IPS DF 6.9 (cell line): ENCODE data around the gene VEZF1.

ENCODE experiments used
- DNase-seq: peaks from one replicate; pipeline ENCODE4 v3.0.0-alpha.2; 2013; ENCODE audit warnings: low read depth, low spot score
- H3K27ac ChIP-seq: one replicate; pipeline ENCODE4 v1.5.1; 2013; ENCODE audit warnings: low read length, control low read depth
- H3K27me3 ChIP-seq: 2 replicates; pipeline ENCODE4 v1.6.1; 2013; ENCODE audit warnings: mild to moderate bottlenecking, low read length; ENCODE audit not compliant: control insufficient read depth, insufficient read depth
- H3K36me3 ChIP-seq: 2 replicates; pipeline ENCODE4 v1.6.1; 2013; ENCODE audit warnings: low read length; ENCODE audit not compliant: control insufficient read depth, insufficient read depth
- H3K4me1 ChIP-seq: 2 replicates; pipeline ENCODE4 v1.6.1; 2013; ENCODE audit warnings: low read length; ENCODE audit not compliant: control insufficient read depth, insufficient read depth
- H3K4me3 ChIP-seq: 2 replicates; pipeline ENCODE4 v1.5.1; 2013; ENCODE audit warnings: mild to moderate bottlenecking, low read length
- H3K9me3 ChIP-seq: 2 replicates; pipeline ENCODE4 v1.6.1; 2013; ENCODE audit warnings: low read length, inconsistent platforms; ENCODE audit not compliant: control insufficient read depth, insufficient read depth
- WGBS: extraction: QIAGEN DNeasy Blood & Tissue Kit; methylation state at CpG from one replicate; pipeline ENCODE4 v1.1.7; 2013; ENCODE audit warnings: mixed read lengths, missing lambda C conversion rate; ENCODE audit not compliant: insufficient read length, insufficient coverage; 5-methylcytosine and 5-hydroxymethylcytosine counted together

Gene VEZF1

DNA sequence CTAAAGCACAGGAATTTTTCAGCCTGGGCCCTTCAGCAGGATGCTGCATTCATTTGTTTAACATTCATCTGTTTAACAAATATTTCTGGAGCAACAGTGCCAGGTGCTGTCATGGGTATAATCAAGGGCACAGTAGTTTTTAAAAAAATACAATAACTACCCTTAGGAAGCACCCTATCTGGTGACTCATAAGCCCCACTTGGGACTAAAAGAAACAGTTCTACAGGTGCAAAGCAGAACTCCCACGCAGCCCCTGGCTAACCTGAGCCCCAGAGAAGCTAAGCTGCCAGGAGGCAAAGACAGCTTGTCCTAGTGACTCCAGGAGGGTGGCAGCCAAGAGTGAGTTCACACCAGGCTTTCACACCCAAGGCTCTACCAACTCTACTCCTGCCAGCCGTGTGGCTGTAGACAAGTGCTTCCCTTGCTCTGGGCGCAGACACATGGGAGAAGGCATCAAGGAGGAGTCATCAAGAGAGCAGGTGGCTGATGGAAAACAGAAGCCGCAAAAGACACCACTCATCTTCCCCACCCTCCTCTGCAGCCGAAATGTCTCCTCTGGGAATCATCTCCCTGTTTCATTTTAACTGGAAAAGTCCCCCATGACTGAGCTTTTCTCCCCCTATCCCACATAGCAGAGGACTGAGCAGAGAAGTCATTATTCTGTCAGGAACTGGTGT, 47.3 kb downstream of the VEZF1 start:
- no CpG with 5 or more reads among the region's 5 CpGs for WGBS
- H3K27me3 ChIP-seq: no peaks in the 10 kb centered on the region
- no peaks in the 10 kb centered on the region for H3K36me3 ChIP-seq
- H3K4me1 ChIP-seq: peaks cover 4% of the 10 kb centered on the region
- DNase-seq: no peak
- no peak overlapping the region for H3K27ac ChIP-seq
- no peak overlapping the region for H3K4me3 ChIP-seq
- no peaks in the 10 kb centered on the region for H3K9me3 ChIP-seq

DNA sequence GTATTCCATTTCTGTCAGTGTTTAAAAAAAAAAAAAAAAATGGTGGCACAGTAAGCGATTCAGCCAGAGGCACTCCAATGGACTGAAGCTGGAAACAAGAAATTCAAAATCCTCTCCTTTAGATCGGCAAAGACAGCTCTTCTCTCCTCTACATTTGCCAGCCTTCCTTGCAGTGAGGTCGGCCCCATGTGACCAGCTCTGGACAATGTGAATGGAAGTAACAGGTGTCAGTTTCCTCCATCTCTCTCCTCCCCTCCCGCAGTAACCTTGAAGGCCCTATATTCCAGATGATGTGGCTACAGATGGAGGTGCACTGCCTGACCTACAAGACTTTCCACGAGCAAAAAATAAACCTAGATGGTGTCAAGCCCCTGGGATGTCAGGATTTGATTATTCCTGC, 47.8 kb downstream of the VEZF1 start:
- H3K4me1 ChIP-seq: peaks cover 5% of the 10 kb centered on the region
- no peak overlapping the region for H3K4me3 ChIP-seq
- no peaks in the 10 kb centered on the region for H3K9me3 ChIP-seq
- no CpG with 5 or more reads among the region's 5 CpGs for WGBS
- H3K27me3 ChIP-seq: no peaks in the 10 kb centered on the region
- no peaks in the 10 kb centered on the region for H3K36me3 ChIP-seq
- H3K27ac ChIP-seq: no peak overlapping the region
- DNase-seq: no peak

DNA sequence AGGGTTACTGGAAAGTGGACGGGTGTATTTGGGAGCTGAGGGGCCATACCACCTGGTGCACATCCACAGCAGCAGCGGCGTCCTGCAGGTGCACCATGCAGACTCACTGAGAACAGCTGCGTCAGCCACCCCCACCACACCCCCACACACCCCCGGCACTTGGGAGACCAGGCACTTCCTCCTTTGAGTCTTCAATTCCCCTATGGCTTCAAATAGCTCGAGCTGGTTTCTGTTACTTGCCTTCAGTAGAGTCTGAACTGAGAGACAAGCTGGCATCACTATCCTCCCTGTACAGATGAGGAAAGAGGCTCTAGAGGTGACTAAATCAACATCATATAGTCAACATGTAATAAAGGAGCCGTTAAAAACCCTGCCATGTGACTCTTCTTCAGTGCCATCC, 48.3 kb downstream of the VEZF1 start:
- WGBS: no CpG with 5 or more reads among the region's 7 CpGs
- Histone ChIP-seq H3K9me3 (no peaks in the 10 kb centered on the region), H3K4me1 (peaks cover 5% of the 10 kb centered on the region), H3K4me3 (no peak overlapping the region), H3K27me3 (no peaks in the 10 kb centered on the region), H3K27ac (no peak overlapping the region), H3K36me3 (no peaks in the 10 kb centered on the region)
- no peak for DNase-seq

DNA sequence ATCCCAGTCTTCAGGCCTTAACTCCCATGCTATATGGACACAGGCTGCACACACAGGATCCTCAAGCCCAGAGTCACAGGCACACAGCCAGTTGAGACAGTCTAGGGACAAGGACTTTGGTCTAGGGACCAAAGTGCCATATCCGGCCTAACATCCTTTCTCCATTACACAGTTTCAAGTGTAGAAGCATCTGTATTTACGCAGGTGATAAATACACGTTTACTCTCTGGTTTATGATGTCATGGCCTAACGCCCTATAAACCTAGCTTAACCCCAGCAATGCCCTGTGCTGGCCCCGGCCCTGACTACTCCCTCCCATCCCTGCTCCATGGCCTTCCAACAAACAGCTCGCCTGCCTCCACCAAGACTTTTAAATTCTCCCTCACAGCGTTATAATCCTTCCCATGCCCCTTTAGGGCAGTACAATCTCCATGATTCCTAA, 50.0 kb downstream of the VEZF1 start:
- Histone ChIP-seq H3K4me1 (peaks cover 5% of the 10 kb centered on the region), H3K36me3 (no peaks in the 10 kb centered on the region), H3K4me3 (no peak overlapping the region), H3K27me3 (no peaks in the 10 kb centered on the region), H3K27ac (no peak overlapping the region), H3K9me3 (no peaks in the 10 kb centered on the region)
- no CpG with 5 or more reads among the region's 7 CpGs for WGBS
- DNase-seq: no peak

DNA sequence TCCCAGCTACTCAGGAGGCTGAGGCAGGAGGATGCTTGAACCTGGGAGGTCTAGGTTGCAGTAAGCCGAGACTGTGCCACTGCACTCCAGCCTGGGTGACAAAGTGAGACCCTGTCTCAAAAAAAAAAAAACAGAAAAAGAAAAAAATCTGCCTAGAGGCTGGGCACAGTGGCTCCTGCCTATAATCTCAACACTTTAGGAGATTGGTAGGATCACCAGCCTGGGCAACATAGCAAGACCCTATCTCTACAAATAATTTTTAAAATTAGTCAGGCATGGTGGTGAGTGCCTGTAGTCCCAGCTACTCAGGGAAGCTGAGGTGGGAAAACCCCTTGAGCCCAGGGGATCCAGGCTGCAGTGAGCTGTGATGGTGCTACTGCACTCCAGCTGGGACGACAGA, 50.6 kb downstream of the VEZF1 start:
- WGBS: no CpG with 5 or more reads among the region's 2 CpGs
- DNase-seq: no peak
- Histone ChIP-seq H3K27ac (no peak overlapping the region), H3K36me3 (no peaks in the 10 kb centered on the region), H3K4me3 (no peak overlapping the region), H3K4me1 (peaks cover 5% of the 10 kb centered on the region), H3K27me3 (no peaks in the 10 kb centered on the region), H3K9me3 (no peaks in the 10 kb centered on the region)

DNA sequence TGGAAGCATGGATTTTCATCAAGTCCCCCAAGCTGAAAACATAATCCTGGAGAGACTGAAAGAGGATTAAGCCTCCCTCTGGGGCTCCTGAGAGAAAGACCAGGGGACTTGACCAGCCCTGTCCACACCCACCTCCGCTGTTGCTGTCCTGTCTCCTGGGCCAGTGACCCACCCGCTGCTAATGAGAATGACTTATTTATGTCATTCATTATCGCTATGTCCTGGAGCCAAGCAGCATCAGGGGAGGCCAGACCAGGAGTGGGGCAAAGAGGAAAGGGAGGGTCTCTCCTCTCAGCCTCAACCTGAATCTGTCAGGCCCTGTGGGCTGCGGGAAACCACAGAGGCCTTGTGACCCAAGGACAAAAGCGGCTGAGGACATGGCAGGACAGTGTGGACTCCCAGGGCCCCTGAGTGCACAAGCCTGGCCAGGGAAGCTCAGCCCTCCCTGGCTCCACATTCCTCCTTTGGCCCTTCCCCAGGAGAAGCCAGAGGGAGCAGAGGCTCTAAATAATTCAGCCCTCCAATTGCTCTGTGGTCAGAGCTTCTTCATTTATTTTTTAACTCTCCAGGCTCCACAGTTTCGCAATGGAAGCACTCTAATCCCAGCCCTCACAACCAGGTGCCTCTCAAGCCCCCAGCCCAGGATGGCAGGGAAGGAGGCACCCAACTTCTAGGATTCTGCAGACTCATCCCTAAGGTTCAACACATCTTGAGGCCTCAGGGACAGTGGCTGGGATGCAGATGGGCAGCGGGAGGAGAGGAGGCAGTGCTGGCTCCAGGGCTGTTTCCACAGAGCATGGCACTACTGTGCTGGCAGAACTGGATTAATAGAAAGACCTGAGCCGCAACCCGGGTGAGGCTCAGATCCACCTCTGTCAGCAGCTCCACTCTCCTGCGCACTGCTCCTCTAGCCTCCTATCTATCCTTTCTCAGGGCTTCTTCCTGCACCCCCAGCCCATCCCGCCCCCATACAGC, 51.9 kb downstream of the VEZF1 start:
- no peak overlapping the region for H3K4me3 ChIP-seq
- H3K36me3 ChIP-seq: no peaks in the 10 kb centered on the region
- H3K27ac ChIP-seq: no peak overlapping the region
- H3K4me1 ChIP-seq: peaks cover 5% of the 10 kb centered on the region
- no peak for DNase-seq
- no CpG with 5 or more reads among the region's 11 CpGs for WGBS
- H3K9me3 ChIP-seq: no peaks in the 10 kb centered on the region
- no peaks in the 10 kb centered on the region for H3K27me3 ChIP-seq

DNA sequence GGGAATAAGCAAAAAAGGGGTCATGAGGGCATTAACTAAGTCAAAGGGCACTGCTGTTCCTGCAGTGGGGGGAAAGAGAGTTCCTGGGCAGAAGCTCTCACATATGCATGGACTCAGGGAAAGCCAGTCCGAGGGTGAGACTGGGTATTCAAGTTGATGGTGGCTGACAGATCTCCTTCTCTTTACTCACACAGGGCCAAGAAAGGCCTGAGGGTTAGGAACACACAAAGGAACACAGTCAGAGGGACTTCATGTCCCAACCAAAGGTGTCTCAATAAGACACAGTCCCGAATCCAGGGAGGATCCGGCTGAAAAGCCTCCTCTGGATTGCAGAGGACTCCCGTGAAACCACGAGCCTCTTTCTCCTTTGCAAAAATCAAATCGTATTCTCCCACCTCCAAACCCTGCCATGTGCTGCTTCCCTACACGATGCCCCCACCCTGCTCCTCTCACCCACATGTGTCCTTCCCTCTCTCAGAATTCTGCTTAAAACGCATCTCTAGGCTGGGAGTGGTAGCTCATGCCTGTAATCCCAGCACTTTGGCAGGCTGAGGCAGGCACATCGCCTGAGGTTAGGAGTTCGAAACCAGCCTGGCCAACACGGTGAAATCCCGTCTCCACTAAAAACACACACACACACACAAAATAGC, 56.4 kb downstream of the VEZF1 start:
- Histone ChIP-seq H3K4me1 (peaks cover 5% of the 10 kb centered on the region), H3K4me3 (no peak overlapping the region), H3K36me3 (no peaks in the 10 kb centered on the region), H3K27me3 (no peaks in the 10 kb centered on the region), H3K9me3 (no peaks in the 10 kb centered on the region), H3K27ac (no peak overlapping the region)
- DNase-seq: no peak
- WGBS: no CpG with 5 or more reads among the region's 12 CpGs

DNA sequence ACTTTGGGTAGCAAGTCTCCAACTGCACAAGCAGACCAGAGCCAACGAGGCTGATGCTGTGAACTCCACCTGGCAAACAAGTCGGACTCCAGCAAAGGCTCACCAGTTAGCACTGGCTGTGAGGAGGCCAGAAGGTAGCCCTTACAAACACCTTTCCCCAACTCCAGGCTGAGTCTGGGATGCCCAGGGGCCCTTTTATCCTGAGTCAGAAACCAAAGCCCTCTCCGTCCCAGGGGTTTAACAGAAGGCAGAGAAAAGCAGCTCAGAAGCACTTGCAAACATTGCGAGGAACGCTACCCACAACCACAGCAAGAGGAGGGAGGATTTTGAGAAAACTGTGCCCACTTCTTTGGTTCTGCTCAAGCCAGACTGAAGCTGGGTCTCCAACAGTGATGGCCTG, 57.8 kb downstream of the VEZF1 start:
- Histone ChIP-seq H3K27ac (no peak overlapping the region), H3K4me3 (no peak overlapping the region), H3K27me3 (no peaks in the 10 kb centered on the region), H3K4me1 (0 out of 2 replicates have a peak, but pooled peaks cover 3% of the 10 kb centered on the region), H3K36me3 (no peaks in the 10 kb centered on the region), H3K9me3 (no peaks in the 10 kb centered on the region)
- no CpG with 5 or more reads among the region's 5 CpGs for WGBS
- DNase-seq: no peak

DNA sequence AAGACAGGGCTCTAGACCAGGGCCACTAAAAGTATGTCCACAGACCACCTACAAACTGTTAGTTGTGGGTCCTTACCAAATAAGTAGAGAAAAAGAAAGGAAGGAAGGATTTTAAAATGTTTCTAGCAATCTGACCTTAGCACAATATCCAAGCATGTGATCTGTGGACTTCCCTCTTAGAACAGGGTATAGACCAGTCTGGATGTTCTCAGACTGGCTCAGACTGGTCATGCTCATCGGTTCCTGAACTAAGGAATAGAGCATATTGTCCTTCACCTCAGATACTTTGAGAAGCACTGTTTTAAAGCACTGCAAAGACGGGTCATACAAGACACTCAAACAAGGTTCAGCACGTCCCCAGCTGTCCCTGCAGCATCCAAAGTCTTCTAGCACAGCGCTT, 58.7 kb downstream of the VEZF1 start:
- H3K4me3 ChIP-seq: no peak overlapping the region
- no peaks in the 10 kb centered on the region for H3K36me3 ChIP-seq
- H3K27ac ChIP-seq: no peak overlapping the region
- no peak for DNase-seq
- WGBS: no CpG with 5 or more reads among the region's 4 CpGs
- 0 out of 2 replicates have a peak, but pooled peaks cover 3% of the 10 kb centered on the region for H3K4me1 ChIP-seq
- H3K27me3 ChIP-seq: no peaks in the 10 kb centered on the region
- no peaks in the 10 kb centered on the region for H3K9me3 ChIP-seq

DNA sequence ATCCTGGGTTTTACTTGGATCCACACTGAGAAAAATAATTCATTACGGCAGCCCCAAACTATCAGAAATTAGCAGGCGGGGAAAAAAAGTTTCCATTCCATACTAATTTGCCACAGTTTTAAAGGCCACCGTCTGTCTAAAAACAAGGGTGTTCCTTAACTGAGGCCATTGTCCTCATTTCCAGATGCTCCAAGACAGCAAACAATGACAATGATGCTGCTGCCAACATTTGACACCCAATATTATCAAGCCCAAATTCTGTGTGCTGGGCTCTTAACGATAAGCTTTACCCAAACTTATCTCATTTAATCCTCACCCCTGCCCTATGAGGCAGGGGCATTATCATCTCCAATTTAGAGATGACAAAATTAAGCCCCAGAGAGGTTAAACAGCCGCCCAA, 59.1 kb downstream of the VEZF1 start:
- Histone ChIP-seq H3K36me3 (no peaks in the 10 kb centered on the region), H3K4me3 (no peak overlapping the region), H3K4me1 (0 out of 2 replicates have a peak, but pooled peaks cover 3% of the 10 kb centered on the region), H3K27ac (no peak overlapping the region), H3K9me3 (no peaks in the 10 kb centered on the region), H3K27me3 (no peaks in the 10 kb centered on the region)
- no CpG with 5 or more reads among the region's 5 CpGs for WGBS
- no peak for DNase-seq
